Uterus (tissue), 2 donors: ENCODE results near the gene C3orf18.

ENCODE experiments used
- POLR2A ChIP-seq, 2 donors: fragments of 450-650 bp; IDR thresholded peaks; one replicate each; pipeline ENCODE4 v1.6.1; 2016; ENCODE audit warnings: antibody characterized with exemption in 2 of 2, mild to moderate bottlenecking in 1 of 2, moderate library complexity in 1 of 2
- TF ChIP-seq, protein P1 (sequence below), 4 experiments: fragments of 200-600 bp in 2 of 4; fragments of 450-650 bp in 2 of 4; sonication (generic) in 2 of 4; IDR thresholded peaks; one replicate each; pipeline ENCODE4 v1.5.1; 2016 to 2019; ENCODE audit warnings: antibody characterized with exemption in 4 of 4, mild to moderate bottlenecking in 2 of 4, moderate library complexity in 1 of 4

DNA sequence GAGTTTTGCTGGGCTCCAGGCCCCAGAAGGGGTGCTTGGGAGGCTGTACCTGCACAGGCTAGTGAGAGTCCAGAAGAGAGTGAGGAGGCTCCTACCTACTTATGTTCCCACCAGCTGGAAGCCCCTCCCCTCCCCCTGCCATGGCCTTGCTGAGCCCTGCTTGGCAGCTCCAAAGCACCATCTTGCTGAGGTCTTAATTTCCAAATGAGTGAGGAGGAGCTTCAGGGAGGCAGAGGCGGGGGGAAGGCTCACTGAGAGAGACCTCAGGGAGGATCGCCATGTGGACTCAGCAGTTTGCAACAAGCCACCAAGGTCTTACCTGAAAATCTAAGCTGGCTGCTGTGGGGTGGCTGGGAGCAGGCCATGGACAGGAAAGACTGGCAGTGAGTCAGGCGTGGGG is 55.4 kb downstream of the C3orf18 start:
- TF ChIP-seq, protein P1, sequence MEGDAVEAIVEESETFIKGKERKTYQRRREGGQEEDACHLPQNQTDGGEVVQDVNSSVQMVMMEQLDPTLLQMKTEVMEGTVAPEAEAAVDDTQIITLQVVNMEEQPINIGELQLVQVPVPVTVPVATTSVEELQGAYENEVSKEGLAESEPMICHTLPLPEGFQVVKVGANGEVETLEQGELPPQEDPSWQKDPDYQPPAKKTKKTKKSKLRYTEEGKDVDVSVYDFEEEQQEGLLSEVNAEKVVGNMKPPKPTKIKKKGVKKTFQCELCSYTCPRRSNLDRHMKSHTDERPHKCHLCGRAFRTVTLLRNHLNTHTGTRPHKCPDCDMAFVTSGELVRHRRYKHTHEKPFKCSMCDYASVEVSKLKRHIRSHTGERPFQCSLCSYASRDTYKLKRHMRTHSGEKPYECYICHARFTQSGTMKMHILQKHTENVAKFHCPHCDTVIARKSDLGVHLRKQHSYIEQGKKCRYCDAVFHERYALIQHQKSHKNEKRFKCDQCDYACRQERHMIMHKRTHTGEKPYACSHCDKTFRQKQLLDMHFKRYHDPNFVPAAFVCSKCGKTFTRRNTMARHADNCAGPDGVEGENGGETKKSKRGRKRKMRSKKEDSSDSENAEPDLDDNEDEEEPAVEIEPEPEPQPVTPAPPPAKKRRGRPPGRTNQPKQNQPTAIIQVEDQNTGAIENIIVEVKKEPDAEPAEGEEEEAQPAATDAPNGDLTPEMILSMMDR (IDR thresholded peaks at IDR 0.05), result no peak
- TF ChIP-seq POLR2A (IDR thresholded peaks at IDR 0.05), result no peak
